Left lung (tissue), 10 donors: ENCODE measurements around the gene ENTPD8. TPM values are rescaled to one million over a fixed set of nuclear protein-coding genes. Genes with fewer than 3 reads are reported as not detected.
A peak's percentile ranks its signal among the peaks of the same experiment; 100 is the strongest.
"Not testable (repeated sequence)": the region's sequence is repeated elsewhere in the genome, so short reads cannot be mapped to it uniquely, and the experiment has no call there.

Experiments
- ATAC-seq: fragments of 200-7000 bp; cut with Tn5 transposase; one replicate; pipeline ENCODE4 v1.9.1; 2020; ENCODE audit warnings: moderate library complexity
- DNase-seq, 4 donors: peaks; one replicate each; pipeline ENCODE4 v3.0.0-alpha.2; 2013 to 2020
- H3K27ac ChIP-seq, 2 donors: fragments of 200-600 bp; sonication (generic) in 1 of 2; one replicate each; pipeline versions ENCODE4 v1.5.0 to v1.8.0; 2020 to 2021
- H3K27me3 ChIP-seq, 2 donors: fragments of 200-600 bp; sonication (generic) in 1 of 2; one replicate each; pipeline versions ENCODE4 v1.5.0 to v1.8.0; 2020 to 2021
- H3K36me3 ChIP-seq, 2 donors: fragments of 200-600 bp; sonication (generic) in 1 of 2; one replicate each; pipeline versions ENCODE4 v1.5.0 to v1.8.0; 2020 to 2021
- H3K4me1 ChIP-seq, 2 donors: fragments of 200-600 bp; one replicate each; pipeline ENCODE4 v1.8.0; 2021
- H3K4me3 ChIP-seq, 2 donors: fragments of 200-600 bp; sonication (generic) in 1 of 2; one replicate each; pipeline versions ENCODE4 v1.5.0 to v1.8.0; 2020 to 2021; ENCODE audit warnings: mild to moderate bottlenecking in 1 of 2
- H3K9me3 ChIP-seq, 2 donors: fragments of 200-600 bp; sonication (generic) in 1 of 2; one replicate each; pipeline versions ENCODE4 v1.5.0 to v1.8.0; 2020 to 2021
- intact Hi-C, 2 donors: fragments of 100-400 bp; cut with DNase I; formaldehyde crosslinking; loops; one replicate each; pipeline versions ENCODE4 v1.11.2 to v1.14.2; 2022
- polyA plus RNA-seq, 6 donors: library from polyadenylated mRNA; unstranded; fragments of 120-200 nt; gene quantifications; one replicate each; pipeline ENCODE4 v1.2.1, GENCODE V29; 2013; ENCODE audit not compliant: insufficient read length in 6 of 6
- total RNA-seq, 2 donors: library from RNA; stranded (reverse); fragmentation: NEBNext Ultra II Directional; extraction: Animal tissue kit (Norgen Biotek cat#: 25700); gene quantifications; one replicate each; pipeline ENCODE4 v1.2.1, GENCODE V29; 2021
- TF ChIP-seq, protein P1 (sequence below), 2 donors: fragments of 200-600 bp; sonication (generic) in 1 of 2; IDR thresholded peaks; one replicate each; pipeline versions ENCODE4 v1.5.0 to v1.8.0; 2021; ENCODE audit warnings: antibody characterized with exemption in 2 of 2
- donor health status: DM: no; HTN: yes; CAD: no.
- donor health status: DM: no; HTN: no; CAD: no.

The ENTPD8 gene
- total and polyA plus RNA-seq, 8 donors: 0.15 to 0.68 (median 0.40) TPM; not detected in 1

DNA sequence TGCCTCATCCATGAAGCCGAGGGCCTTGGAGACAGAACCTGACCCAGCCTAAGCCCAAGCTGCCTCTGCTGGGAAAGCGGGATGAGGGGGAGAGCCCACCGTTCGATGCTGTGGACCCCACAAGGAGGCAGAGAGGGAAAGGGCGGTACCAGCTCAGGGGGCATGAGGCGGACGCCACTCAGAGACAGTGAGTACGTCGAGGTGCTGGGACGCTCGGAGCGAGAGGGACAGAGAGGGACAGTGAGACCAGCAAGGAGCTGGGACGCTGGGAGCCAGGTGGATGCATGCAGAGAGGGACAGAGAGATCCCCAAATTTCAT lies 51.8 kb downstream of the ENTPD8 start:
- peaks cover 0 to 12% of the 10 kb centered on the region in 2 donors for H3K36me3 ChIP-seq
- H3K9me3 ChIP-seq: no peaks in the 10 kb centered on the region
- intact Hi-C loops: no loop called here
- H3K4me3 ChIP-seq: no peak overlapping the region
- ATAC-seq: no peak
- peak overlapping the region in 1 of 2 donors; percentile 71 for H3K27ac ChIP-seq
- no peaks in the 10 kb centered on the region for H3K27me3 ChIP-seq
- peaks cover 0 to 19% of the 10 kb centered on the region in 2 donors for H3K4me1 ChIP-seq
- TF ChIP-seq, protein P1, sequence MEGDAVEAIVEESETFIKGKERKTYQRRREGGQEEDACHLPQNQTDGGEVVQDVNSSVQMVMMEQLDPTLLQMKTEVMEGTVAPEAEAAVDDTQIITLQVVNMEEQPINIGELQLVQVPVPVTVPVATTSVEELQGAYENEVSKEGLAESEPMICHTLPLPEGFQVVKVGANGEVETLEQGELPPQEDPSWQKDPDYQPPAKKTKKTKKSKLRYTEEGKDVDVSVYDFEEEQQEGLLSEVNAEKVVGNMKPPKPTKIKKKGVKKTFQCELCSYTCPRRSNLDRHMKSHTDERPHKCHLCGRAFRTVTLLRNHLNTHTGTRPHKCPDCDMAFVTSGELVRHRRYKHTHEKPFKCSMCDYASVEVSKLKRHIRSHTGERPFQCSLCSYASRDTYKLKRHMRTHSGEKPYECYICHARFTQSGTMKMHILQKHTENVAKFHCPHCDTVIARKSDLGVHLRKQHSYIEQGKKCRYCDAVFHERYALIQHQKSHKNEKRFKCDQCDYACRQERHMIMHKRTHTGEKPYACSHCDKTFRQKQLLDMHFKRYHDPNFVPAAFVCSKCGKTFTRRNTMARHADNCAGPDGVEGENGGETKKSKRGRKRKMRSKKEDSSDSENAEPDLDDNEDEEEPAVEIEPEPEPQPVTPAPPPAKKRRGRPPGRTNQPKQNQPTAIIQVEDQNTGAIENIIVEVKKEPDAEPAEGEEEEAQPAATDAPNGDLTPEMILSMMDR (IDR thresholded peaks at IDR 0.05): no peak
- DNase-seq: no peak

DNA sequence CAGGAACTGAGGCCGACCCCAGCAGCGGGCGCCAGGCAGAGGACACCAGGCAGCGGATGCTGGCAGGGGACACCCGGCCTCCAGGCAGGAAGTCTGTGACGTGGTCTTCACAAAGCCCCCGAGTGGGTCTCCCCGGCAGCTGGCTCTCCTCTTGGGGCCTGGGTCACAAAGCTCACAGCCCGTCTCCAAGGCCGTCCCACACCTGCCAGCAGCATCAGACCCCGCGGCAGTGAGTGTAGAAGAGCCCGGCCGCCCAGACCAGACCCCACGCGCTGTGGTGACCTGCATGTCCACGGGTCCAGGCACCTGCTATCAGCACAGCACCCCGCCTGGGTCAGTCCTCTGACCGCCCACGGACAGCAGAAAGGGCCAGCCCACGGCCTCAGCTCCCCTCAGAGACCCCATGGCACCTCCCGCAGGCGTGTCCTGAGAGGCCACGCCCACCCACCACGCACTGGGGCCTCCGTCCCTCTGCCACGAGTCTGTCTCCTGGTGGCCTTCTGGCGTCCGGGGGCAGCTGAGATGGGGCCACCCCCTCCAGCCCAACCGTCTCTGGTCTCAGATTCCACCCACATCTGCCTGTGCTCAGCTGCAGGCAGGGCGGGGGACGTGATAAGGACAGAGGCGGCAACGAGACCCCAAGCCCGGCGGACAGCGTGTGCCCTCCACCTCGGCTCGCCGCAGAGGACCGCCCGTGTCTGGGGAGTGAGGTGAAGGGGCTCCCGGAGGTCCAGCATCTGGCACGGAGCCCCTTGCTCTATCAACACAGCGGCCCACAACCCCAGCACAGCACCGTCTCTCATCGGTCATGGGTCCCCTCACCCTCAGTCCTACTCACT lies 52.3 kb downstream of the ENTPD8 start:
- Histone ChIP-seq H3K4me3 (no peak overlapping the region), H3K4me1 (peaks cover 0 to 19% of the 10 kb centered on the region in 2 donors), H3K27ac (peak overlapping the region in 1 of 2 donors; percentile 71), H3K36me3 (peaks cover 0 to 12% of the 10 kb centered on the region in 2 donors), H3K9me3 (no peaks in the 10 kb centered on the region), H3K27me3 (no peaks in the 10 kb centered on the region)
- DNase-seq (no peak), ATAC-seq (no peak)
- intact Hi-C loops: no loop called here
- TF ChIP-seq, protein P1 (IDR thresholded peaks at IDR 0.05): no peak

DNA sequence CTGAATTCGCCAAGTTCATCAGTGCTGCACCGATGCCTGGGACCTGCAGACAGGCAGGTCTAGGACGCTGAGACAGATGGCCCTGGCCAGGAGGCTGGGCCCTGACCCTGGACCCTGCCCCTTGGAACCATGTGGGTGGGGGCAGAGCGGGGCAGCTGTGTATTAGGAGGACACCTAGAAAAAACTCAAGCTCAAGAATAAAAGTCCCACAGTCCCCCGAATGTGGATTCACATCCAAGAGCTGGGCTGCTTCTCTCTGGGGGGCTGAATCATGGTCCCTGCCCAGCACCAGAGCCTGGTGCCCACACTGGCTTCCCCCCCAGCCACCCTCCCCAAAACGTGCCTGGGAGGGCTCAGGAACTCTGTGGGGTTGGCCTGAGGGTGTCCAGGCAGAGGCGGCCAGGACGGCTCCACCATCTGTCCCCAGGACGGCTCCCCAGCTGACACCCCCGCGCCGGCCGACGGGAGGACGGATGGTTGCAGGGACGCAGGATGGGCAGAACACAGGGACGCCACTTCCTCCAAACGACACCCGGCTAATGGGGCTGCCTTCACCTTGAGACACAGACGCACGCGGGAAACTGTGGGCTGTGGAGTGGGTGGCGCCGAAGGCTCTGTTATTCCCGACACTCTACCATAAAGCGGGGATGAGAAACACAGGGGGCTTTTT lies 53.1 kb downstream of the ENTPD8 start:
- Histone ChIP-seq H3K27me3 (no peaks in the 10 kb centered on the region), H3K27ac (peak overlapping the region; percentile 71 to 77), H3K36me3 (peaks cover 0 to 12% of the 10 kb centered on the region in 2 donors), H3K4me3 (no peak overlapping the region), H3K9me3 (no peaks in the 10 kb centered on the region), H3K4me1 (peaks cover 0 to 19% of the 10 kb centered on the region in 2 donors)
- intact Hi-C loops: no loop called here
- no peak for ATAC-seq
- DNase-seq: no peak
- TF ChIP-seq, protein P1 (IDR thresholded peaks at IDR 0.05): no peak

DNA sequence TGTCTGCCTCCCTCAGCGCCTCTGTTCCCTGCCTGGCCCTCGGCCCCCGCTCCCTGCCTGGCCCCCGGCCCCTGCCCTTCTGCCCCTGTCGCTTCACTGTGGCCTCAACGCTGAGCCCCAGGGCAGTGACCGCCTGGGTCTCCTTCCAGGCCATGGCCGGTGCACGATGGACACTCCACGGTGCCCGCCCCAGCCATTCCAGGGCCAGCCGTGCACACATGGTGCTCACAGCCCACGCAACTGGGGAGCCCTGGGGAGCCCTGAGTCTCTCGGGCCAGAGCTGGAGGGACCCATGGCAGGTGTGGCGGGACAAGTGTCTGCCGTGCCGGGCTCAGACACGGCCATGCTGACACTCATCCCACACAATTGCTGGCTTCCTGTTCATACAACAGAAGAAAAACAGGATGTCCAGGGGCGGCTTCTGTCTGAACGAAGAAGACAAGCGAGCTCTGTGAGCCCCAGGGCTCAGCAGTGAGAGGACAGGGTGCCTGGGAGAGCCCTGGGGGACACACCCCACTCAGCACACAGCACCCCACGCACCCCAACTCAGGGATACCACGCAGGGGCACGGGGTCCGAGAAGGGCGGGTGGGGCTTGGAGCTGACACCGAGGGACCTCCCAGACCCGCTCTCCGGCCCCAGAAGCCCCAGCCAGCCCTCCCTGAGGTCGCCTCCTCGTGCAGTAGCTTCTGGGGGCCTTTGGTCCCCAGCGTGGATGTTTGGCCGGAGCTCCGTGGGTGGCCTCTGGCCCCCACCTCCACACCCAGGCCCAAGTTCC lies 53.9 kb downstream of the ENTPD8 start:
- H3K9me3 ChIP-seq: no peaks in the 10 kb centered on the region
- peak overlapping the region; percentile 71 to 77 for H3K27ac ChIP-seq
- peaks cover 0 to 10% of the 10 kb centered on the region in 2 donors for H3K36me3 ChIP-seq
- TF ChIP-seq, protein P1 (IDR thresholded peaks at IDR 0.05): no peak
- no peak overlapping the region for H3K4me3 ChIP-seq
- no peak for DNase-seq
- intact Hi-C loops: no loop called here
- H3K27me3 ChIP-seq: no peaks in the 10 kb centered on the region
- peaks cover 0 to 19% of the 10 kb centered on the region in 2 donors for H3K4me1 ChIP-seq
- ATAC-seq: no peak

DNA sequence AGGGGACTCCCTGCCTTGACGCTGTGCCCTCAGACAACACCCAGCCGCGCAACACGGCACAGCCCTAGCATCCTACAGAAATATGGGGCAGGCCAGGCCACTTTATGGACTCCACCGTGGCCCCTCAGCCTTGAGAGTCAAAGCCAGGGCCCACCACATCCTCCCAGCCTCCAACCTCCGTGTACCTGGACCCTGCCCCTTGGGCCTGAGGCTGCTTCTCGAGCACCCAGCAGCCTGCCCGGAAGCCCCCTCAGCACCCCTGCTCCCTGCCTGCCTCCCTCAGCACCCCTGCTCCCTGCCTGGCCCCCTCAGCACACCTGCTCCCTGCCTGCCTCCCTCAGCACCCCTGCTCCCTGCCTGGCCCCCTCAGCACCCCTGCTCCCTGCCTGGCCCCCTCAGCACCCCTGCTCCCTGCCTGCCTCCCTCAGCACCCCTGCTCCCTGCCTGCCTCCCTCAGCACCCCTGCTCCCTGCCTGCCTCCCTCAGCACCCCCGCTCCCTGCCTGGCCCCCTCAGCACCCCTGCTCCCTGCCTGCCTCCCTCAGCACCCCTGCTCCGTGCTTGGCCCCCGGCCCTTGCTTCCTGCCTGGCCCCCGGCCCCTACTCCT lies 54.5 kb downstream of the ENTPD8 start:
- H3K4me3 ChIP-seq, H3K9me3 ChIP-seq, H3K36me3 ChIP-seq, intact Hi-C loops, DNase-seq, H3K27me3 ChIP-seq, ATAC-seq: not testable (repeated sequence)
- H3K4me1 ChIP-seq: peaks cover 0 to 17% of the 10 kb centered on the region in 2 donors
- H3K27ac ChIP-seq: peak overlapping the region in 1 of 2 donors; percentile 71
